Right lobe of liver (tissue), 4 donors: ENCODE measurements around the gene MFNG.

ENCODE experiments used
- POLR2A ChIP-seq: fragments of 450-650 bp; IDR thresholded peaks from one replicate; pipeline ENCODE4 v1.6.1; 2017; ENCODE audit warnings: antibody characterized with exemption, mild to moderate bottlenecking
- TF ChIP-seq, protein P1 (sequence below), 4 donors: fragments of 200-600 bp in 3 of 4; fragments of 450-650 bp in 1 of 4; IDR thresholded peaks; one replicate each; pipeline versions ENCODE4 v1.5.1 to v1.8.0; 2016 to 2022; ENCODE audit warnings: antibody characterized with exemption in 4 of 4, mild to moderate bottlenecking in 2 of 4
- donor health status: DM: no; HTN: no; CAD: no.
- donor health status: DM: no; HTN: no; CAD: no.
- donor health status: DM: no; HTN: yes; CAD: no.

DNA sequence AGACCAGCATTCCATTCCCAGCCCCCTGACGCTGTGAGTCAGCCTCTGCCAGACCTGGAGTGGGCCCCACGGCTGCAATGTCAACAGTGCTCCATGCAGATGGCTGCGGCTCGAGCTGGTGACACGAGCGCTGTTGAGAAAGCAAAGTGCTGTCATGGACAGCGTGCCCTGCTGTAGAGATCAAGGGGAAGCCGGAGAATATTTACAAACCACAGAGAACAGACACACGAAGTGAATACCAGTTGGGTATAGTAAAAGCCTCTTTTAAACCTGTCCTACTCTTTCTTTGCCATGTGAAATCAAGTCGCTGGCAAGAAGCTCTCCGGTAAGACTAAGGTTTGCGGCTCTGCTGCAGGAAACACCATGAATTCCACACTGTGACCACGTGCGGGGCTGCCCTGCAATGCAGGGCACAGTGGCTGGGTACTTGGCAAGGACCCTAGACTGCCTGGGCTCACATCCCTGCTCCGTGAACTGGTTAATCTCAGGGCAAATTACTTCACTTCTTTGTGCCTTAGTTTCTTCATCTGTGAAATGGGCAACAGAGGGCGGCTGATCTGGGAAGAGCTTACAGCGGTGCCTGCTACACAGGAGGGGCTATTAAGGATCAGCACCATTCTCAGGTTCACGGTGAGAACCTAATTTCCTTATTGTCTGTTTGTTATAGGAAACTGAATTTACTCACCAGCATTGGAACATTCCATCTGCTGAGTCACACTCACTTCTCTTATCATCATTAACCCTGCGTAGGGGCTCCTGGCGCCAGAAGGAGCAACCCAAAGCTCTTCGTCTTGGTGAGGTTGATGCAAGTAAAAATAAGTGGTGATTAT, 31.1 kb downstream of the MFNG start:
- TF ChIP-seq, protein P1, sequence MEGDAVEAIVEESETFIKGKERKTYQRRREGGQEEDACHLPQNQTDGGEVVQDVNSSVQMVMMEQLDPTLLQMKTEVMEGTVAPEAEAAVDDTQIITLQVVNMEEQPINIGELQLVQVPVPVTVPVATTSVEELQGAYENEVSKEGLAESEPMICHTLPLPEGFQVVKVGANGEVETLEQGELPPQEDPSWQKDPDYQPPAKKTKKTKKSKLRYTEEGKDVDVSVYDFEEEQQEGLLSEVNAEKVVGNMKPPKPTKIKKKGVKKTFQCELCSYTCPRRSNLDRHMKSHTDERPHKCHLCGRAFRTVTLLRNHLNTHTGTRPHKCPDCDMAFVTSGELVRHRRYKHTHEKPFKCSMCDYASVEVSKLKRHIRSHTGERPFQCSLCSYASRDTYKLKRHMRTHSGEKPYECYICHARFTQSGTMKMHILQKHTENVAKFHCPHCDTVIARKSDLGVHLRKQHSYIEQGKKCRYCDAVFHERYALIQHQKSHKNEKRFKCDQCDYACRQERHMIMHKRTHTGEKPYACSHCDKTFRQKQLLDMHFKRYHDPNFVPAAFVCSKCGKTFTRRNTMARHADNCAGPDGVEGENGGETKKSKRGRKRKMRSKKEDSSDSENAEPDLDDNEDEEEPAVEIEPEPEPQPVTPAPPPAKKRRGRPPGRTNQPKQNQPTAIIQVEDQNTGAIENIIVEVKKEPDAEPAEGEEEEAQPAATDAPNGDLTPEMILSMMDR (IDR thresholded peaks at IDR 0.05): no peak
- TF ChIP-seq POLR2A: no peak
